CD4-positive, alpha-beta T cell treated with Interferon alpha-2 for 1 hour (primary cell): ENCODE data around the gene SUN1.

Source experiments
- DNase-seq, 2 donors: peaks; one replicate each; pipeline ENCODE4 v3.0.0-alpha.2; 2020 to 2022

The SUN1 gene

GRCh38 chr7:879706-880105, 47.4 kb downstream of the SUN1 start:
- no peak for DNase-seq

- DNase-seq: no peak
Measured at GRCh38 chr7:880450-880849, 48.2 kb downstream of the SUN1 start.

- DNase-seq: no peak
Measured at GRCh38 chr7:881441-882234, 49.4 kb downstream of the SUN1 start.

GRCh38 chr7:882336-883035, 50.2 kb downstream of the SUN1 start:
- DNase-seq: no peak

DNA sequence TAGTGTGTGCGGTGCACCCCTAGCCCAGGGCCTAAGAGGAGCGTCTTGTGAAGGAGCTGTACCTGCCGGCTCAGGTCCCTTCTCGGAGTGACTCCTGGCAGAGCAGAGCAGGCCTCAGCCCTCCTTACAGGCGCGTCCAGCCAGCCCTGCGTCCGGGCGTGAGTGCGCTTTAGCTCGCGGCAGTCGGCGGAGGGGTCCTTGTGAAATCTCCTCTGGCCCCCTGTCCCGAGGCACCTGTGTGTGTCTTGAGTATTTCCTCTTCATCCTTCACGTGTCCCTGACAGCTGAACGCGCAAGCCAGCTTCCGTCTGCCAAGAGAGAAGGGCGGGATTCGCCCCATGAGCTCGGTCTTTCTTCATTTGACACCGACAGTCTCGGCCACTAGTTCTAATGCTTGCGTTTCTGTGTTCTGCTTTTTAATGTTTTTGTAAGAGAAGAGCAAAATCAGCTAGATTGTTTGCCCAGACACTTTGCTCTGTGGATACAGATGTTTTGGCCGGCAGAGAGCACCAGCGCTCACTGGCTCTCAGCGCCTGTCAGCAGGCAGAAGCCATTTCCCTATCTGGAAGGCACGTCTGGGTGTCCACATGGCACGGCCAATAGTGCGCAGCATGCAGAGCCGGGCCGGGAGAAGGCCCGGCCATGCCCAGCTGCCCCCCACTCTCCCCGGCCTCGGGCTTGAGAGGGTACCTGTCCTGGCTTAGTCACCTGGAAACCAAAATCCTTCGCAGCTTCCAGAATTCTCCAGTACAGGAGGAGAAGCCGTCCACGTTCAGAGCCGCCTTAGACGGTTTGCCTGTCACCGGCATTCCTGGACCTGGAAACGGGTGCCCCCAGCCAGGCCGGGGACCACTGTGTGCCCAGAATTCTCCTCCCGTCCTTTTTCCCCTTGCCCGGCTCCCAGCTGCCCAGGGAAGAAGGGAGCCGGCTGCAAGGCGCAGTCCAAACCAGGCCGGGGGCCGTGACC, 51.1 kb downstream of the SUN1 start:
- no peak for DNase-seq

DNA sequence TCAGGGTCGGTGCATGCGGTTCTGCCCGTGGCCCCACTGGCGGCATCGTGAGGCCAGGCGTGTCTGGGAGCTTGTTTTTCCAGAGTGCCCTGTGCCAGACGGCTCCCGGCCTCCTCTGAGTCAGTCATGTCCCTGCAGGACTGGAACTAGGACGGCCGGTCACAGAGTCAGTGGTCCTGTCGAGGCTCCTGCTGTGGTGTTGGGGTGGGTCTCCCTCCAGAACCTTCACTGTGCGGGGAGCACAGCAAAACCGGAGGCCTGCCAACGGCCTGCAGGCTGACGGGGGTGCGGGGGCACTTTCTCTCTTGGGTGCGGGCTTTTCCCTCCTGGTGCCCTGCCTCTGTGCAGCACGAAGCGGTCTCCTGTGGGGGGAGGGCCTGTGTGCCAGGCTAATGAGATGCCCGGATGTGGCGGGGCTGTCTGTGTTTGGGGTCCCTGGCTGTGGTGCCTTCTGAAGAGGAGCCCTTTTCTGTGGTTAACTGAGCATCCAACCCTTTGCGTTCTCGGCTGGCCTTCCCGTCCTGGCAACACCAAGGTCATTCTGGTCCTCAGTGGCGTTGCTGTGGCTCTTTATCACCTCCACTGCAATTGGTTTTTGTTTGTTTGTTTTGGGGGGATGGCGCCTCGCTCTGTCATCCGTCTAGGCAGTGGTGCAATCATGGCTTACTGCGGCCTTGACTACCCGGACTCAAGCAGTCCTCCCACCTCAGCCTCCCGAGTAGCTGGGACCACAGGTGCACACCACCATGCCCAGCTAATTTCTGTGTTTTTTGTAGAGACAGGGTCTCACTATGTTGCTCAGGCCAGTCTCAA, 52.1 kb downstream of the SUN1 start:
- no peak for DNase-seq

GRCh38 chr7:885261-885892, 53.1 kb downstream of the SUN1 start:
- no peak for DNase-seq

DNA sequence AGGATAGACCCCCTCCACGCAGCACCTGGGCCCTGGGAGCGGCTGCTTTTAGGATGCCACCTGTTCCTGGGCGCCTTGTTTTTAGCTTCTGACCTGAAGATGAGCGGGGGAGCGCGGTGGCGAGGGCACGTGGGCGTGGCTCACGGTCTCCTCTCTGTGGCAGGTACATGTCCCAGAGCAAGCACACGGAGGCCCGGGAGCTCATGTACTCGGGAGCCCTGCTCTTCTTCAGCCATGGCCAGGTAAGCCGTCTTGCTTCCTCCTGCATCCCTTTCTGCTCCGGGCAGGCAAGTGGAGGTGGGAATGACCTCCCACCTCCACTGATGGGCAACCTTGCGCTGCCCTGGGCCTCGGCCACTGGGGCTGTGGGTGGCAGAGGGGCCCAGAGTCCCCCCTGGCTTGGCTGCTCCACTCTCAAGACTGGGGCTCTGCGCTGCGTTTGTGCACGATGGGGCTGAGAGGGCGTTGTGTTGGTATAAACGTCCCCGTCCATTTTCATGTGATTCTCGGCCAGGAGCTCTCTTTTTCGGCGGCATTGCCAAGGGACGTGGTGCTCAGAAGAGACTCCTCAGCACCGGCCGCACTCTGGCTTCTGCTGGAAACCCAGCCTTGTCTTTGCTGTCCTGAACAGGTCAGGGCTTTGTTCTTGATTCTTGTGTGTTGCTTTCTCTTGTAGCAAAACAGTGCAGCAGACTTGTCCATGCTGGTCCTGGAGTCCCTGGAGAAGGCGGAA, 53.8 kb downstream of the SUN1 start:
- DNase-seq: no peak

- DNase-seq: no peak
Measured at GRCh38 chr7:886626-887487, 54.6 kb downstream of the SUN1 start.

DNA sequence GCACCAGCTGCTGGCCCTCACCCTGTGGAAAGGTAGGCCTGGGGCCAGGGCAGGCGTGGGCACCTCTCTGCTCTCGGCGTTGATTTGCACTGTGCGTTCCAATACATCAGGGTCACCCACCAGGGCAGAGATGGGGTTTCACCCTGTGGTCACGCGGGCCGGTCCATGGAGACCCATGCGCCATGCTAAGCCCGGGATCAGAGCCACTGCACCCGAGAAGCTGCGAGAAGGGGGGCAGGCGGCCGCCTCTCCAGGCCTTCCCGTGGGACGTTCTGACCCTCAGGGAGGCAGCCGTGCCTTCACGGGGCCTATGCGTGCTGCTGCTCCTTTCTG, 55.2 kb downstream of the SUN1 start:
- no peak for DNase-seq

GRCh38 chr7:888081-889024, 56.1 kb downstream of the SUN1 start:
- DNase-seq: no peak

DNA sequence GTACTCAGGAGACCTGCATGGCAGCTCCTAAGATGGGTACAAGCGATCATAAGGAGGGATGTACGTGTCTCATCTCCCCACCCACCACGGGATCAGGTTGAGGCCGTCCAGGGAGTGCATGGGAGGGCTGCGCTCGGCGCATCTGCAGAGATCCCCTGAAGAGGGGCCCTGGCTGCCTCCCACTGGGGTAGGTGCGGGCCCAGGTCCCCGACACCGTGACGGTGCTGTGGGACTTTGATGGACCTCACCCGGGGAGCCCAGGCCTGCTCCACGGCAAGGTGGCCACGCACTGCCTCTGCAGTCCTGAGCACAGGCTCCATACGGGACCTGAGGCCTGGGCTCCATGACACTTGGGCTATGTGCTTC, 56.7 kb downstream of the SUN1 start:
- no peak for DNase-seq

DNA sequence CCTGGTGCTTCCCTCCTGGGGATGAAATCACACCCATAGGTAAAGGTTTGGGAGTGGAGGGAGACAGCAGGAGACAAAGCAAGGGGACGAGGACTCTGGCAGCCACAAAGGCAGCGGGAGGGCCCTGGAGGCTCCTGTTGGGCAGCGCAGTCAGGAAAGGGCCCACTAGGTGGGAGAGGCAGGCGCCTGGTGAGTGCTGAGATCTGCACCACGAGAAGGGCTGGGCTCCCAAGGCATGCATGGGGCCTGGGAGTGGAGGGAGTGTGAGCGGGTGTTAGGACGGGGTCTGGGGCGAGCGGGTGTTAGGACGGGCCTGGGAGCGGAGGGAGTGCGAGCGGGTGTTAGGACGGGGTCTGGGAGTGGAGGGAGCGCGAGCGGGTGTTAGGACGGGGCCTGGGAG, 57.1 kb downstream of the SUN1 start:
- no peak for DNase-seq

DNA sequence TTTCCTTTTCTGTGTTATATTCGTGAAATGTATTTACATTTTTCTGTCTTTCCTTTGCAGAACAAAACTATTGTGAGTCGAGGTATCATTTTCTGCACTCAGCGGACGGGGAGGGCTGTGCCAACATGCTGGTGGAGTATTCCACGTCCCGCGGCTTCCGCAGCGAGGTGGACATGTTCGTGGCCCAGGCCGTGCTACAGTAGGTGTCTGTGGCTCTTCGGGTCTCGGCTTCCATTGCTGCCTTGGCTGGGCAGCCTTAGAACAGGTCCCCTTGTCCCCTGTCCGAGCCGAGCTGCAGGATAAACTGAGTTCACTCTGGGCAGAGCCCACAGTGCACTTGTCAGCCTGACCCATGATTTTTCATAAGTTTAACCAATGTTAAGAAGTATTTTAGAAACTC, 58.6 kb downstream of the SUN1 start:
- no peak for DNase-seq

- no peak for DNase-seq
Measured at GRCh38 chr7:891291-891690, 59.0 kb downstream of the SUN1 start.

DNA sequence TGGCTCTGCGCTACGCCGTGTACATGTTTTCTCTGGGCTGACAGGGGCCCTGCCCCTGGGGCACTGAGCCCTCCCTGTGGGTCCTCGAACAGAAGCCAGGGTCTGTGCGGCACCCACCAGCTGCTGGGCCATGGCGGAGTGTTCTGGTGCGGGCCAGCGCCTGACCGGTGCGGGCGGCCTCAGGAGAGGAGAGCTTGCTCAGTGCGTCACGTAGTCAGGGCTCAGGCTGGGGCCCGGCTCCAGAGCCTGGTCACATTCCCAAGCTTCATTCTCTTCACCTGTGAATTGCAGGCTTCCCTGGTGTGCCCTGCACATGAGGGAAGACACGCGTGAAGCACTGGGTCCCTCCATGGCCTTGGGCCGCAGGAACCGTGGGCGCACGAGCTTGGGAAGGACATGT, 59.5 kb downstream of the SUN1 start:
- no peak for DNase-seq

DNA sequence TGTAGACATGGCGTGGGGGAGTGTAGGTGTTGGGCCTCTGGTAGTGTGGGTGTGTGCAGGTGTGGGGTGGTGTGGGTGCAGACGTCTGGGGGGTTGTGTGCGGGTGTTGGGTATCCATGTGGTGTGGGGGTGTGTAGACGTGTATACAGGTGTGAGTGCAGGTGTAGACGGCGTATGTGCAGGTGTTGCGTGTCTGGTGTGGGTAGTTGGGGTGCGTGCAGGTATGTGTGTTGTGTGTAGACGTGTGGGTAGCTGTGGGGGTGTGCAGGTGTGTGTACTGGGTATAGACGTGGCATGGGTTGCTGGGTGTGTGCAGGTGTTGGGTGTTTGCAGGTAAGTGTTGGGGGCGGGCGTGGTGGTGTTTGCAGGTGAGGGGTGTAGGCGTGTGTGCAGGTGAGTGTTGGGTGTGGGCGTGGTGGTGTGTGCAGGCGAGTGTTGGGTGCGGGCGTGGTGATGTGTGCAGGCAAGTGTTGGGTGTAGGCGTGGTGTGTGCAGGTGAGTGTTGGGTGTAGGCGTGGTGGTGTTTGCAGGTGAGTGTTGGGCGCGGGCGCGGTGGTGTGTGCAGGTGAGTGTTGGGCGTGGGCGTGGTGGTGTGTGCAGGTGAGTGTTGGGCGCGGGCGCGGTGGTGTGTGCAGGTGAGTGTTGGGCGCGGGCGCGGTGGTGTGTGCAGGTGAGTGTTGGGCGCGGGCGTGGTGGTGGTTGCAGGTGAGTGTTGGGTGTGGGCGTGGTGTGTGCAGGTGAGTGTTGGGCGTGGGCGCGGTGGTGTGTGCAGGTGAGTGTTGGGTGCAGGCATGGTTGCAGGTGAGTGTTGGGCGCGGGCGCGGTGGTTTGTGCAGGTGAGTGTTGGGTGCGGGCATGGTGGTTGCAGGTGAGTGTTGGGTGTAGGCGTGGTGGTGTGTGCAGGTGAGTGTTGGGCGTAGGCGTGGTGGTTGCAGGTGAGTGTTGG, 60.6 kb downstream of the SUN1 start:
- no peak for DNase-seq

- DNase-seq: no peak
Measured at GRCh38 chr7:893686-894085, 61.4 kb downstream of the SUN1 start.
